HepG2 (cell line): ENCODE results near the gene EEF1E1. TPM values are rescaled to one million over a fixed set of nuclear protein-coding genes. Genes with fewer than 3 reads are reported as not detected.

Experiments used
- ATAC-seq: fragments of 200-7000 bp; cut with Tn5 transposase; 3 replicates; pipeline ENCODE4 v1.9.1; 2020; ENCODE audit warnings: mild to moderate bottlenecking, moderate library complexity
- BruUV-seq: library from RNA; stranded (reverse); fragments of 400-500 nt; replicated peaks from 2 replicates; lab custom pipeline; 2021; lab: Mats Ljungman, UMichigan
- CTCF ChIA-PET: fragments of 300-600 bp; formaldehyde crosslinking; extraction: SDS; loops from one replicate; lab custom pipeline; 2021; ENCODE audit warnings: low total read pairs, inconsistent platforms, low intra/inter-chr PET ratio; lab: Yijun Ruan, JAX
- POLR2A ChIA-PET: fragments of 350-600 bp; sonication (Branson Sonifier 250); formaldehyde crosslinking; loops from one replicate; lab custom pipeline; 2020; ENCODE audit warnings: antibody characterized with exemption, inconsistent platforms; lab: Yijun Ruan, JAX
- DNase-seq: peaks from one replicate; pipeline ENCODE4 v3.0.0-alpha.2; 2015; ENCODE audit warnings: low spot score
- FAIRE-seq: peaks from 3 replicates; lab custom pipeline; 2011; peaks lifted over from hg19 to GRCh38; lab: Jason Lieb, UNC
- H2AFZ ChIP-seq: one replicate; pipeline ENCODE4 v1.6.1; 2011; ENCODE audit warnings: low read length, inconsistent platforms
- H3K27ac ChIP-seq: fragments of 300-600 bp; 3 replicates; pipeline ENCODE4 v1.8.0; 2011; ENCODE audit warnings: mixed run types, mild to moderate bottlenecking, mixed read lengths, low read length, inconsistent platforms; ENCODE audit not compliant: insufficient read depth; ENCODE audit errors: extremely low read length
- H3K27me3 ChIP-seq, 2 experiments: fragments of 200-600 bp in 1 of 2; 2 replicates in 1 of 2; 3 replicates in 1 of 2; pipeline versions ENCODE4 v1.6.0 to v1.8.0; 2011; ENCODE audit warnings: low read length in 2 of 2, mild to moderate bottlenecking in 2 of 2, moderate library complexity in 2 of 2, inconsistent platforms in 1 of 2; ENCODE audit not compliant: insufficient read depth in 2 of 2, control insufficient read depth in 1 of 2
- H3K36me3 ChIP-seq, 2 experiments: fragments of 200-600 bp in 1 of 2; replicated peaks in 1 of 2; 2 replicates in 1 of 2; 3 replicates in 1 of 2; pipeline versions ENCODE4 v1.5.1 to v1.8.0; 2011; ENCODE audit warnings: low read length in 2 of 2, inconsistent platforms in 1 of 2; ENCODE audit not compliant: insufficient read depth in 2 of 2, control insufficient read depth in 1 of 2
- H3K4me1 ChIP-seq: 2 replicates; pipeline ENCODE4 v1.5.1; 2012; ENCODE audit warnings: low read length, inconsistent platforms; ENCODE audit not compliant: insufficient read depth
- H3K4me2 ChIP-seq: 2 replicates; pipeline ENCODE4 v1.6.0; 2011; ENCODE audit warnings: low read depth, low read length, inconsistent platforms
- H3K4me3 ChIP-seq, 3 experiments: fragments of 200-600 bp in 1 of 3; sonication (generic), shearing (Covaris generic) in 1 of 3; replicated peaks in 1 of 3; 2 replicates each; pipeline ENCODE4 v1.5.1; 2011 to 2016; ENCODE audit warnings: low read length in 3 of 3, inconsistent platforms in 2 of 3, low read depth in 2 of 3, mild to moderate bottlenecking in 2 of 3, control low read depth in 1 of 3, mixed read lengths in 1 of 3; ENCODE audit not compliant: insufficient read depth in 1 of 3
- H3K79me2 ChIP-seq: one replicate; pipeline ENCODE4 v1.6.1; 2011; ENCODE audit warnings: low read length, inconsistent platforms; ENCODE audit not compliant: insufficient read depth
- H3K9ac ChIP-seq: 2 replicates; pipeline ENCODE4 v1.6.0; 2011; ENCODE audit warnings: mild to moderate bottlenecking, low read depth, low read length, inconsistent platforms; ENCODE audit not compliant: insufficient read depth
- H3K9me3 ChIP-seq: 2 replicates; pipeline ENCODE4 v1.5.1; 2012; ENCODE audit warnings: mild to moderate bottlenecking, low read length
- H4K20me1 ChIP-seq: 2 replicates; pipeline ENCODE4 v1.6.0; 2011; ENCODE audit warnings: inconsistent platforms, mild to moderate bottlenecking, low read length, moderate library complexity; ENCODE audit not compliant: insufficient read depth
- FUBP1 ChIP-seq: sonication (generic); formaldehyde crosslinking; IDR thresholded peaks from 2 replicates; pipeline ENCODE4 v1.5.1; 2020; ENCODE audit warnings: missing genetic modification reagents, mild to moderate bottlenecking, borderline replicate concordance
- MNT ChIP-seq: fragments of 450-650 bp; IDR thresholded peaks from 2 replicates; pipeline ENCODE4 v1.6.1; 2016
- ZNF142 ChIP-seq: sonication (generic); formaldehyde crosslinking; IDR thresholded peaks from 2 replicates; pipeline ENCODE4 v1.4.0; 2020; ENCODE audit warnings: missing genetic modification reagents
- ZNF333 ChIP-seq: sonication (generic); formaldehyde crosslinking; IDR thresholded peaks from 2 replicates; pipeline ENCODE4 v1.4.0; 2020; ENCODE audit warnings: mild to moderate bottlenecking, missing genetic modification reagents, borderline replicate concordance
- WGBS: methylation state at CpG from one replicate; pipeline ENCODE4 v1.1.6; 2017; ENCODE audit warnings: low lambda C conversion rate; 5-methylcytosine and 5-hydroxymethylcytosine counted together
- in situ Hi-C: cut with HindIII; loops from 2 replicates; pipeline ENCODE4 v1.10.0; 2017; ENCODE audit warnings: low pct_unique_long_range_greater_than_20kb; ENCODE audit not compliant: extremely low pct_ligation_motif_present
- intact Hi-C: fragments of 100-400 bp; cut with micrococcal nuclease; formaldehyde crosslinking; loops from one replicate; pipeline ENCODE4 v1.10.0; 2022; ENCODE audit not compliant: unreplicated experiment
- polyA plus RNA-seq, 8 experiments: library from polyadenylated mRNA; depleted of rRNA in 3 of 8; stranded (reverse) in 7 of 8; unstranded in 1 of 8; fragments of >200 nt; fragmentation: Illumina TruSeq in 4 of 8; extraction: Trizol in 4 of 8; gene quantifications; 2 replicates each; pipeline versions ENCODE4 v1.2.1 to v1.2.3, GENCODE V29; 2011 to 2016; ENCODE audit warnings: low read depth in 4 of 8, missing spikeins in 1 of 8, mixed read lengths in 1 of 8; ENCODE audit not compliant: insufficient read depth in 1 of 8
- total RNA-seq, 5 experiments: library from RNA; depleted of rRNA; stranded (reverse); fragments of >200 nt; fragmentation: Illumina TruSeq; extraction: Trizol; gene quantifications; 2 replicates each; pipeline ENCODE4 v1.2.3, GENCODE V29; 2016; ENCODE audit warnings: low read depth in 1 of 5

The EEF1E1 gene
- total and polyA plus RNA-seq, 2 of the 13 experiments (the other 11 are each of a cell fraction or from before 2014, with no cell fraction given): 128 to 188 TPM

GRCh38 chr6:8047541-8048292, 54.6 kb downstream of the EEF1E1 start:
- WGBS: 93% methylated on average over 3 of the region's 3 CpGs
- Histone ChIP-seq H4K20me1 (no peaks in the 10 kb centered on the region), H3K79me2 (no peaks in the 10 kb centered on the region), H3K4me2 (no peak overlapping the region), H3K4me3 (no peak overlapping the region), H3K4me1 (0 out of 2 replicates have a peak, but pooled peaks cover 6% of the 10 kb centered on the region), H3K36me3 (peaks cover 4 to 21% of the 10 kb centered on the region in 2 experiments; a peak in 4 of 5 replicates), H3K27me3 (no peaks in the 10 kb centered on the region), H3K9me3 (no peaks in the 10 kb centered on the region), H3K27ac (no peak overlapping the region), H3K9ac (no peak overlapping the region), H2AFZ (no peak overlapping the region)
- no peak for ATAC-seq
- FAIRE-seq: no peak
- TF ChIP-seq MNT (no peak), FUBP1 (CRISPR knock-in tag) (no peak), ZNF142 (CRISPR knock-in tag) (no peak), ZNF333 (CRISPR knock-in tag) (no peak)
- in situ Hi-C loops: no loop called here
- ChIA-PET POLR2A (interaction anchor here (1.0 kb wide), 1 partner anchor 55 kb away, joined by 4 read pairs; the partner anchor contains the start of gene EEF1E1), CTCF (no interaction called here)
- intact Hi-C loops: no loop called here
- TSS peak; percentile 41 for BruUV-seq
- peak; percentile 12 for DNase-seq
